NK-92 (cell line): ENCODE data around the gene ITGAE.
A peak's percentile ranks its signal among the peaks of the same experiment; 100 is the strongest.
"Not testable (repeated sequence)": the region's sequence is repeated elsewhere in the genome, so short reads cannot be mapped to it uniquely, and the experiment has no call there.

Experiments
- DNase-seq: peaks from one replicate; lab custom pipeline; 2025; ENCODE audit not compliant: unreplicated experiment; lab: John Stamatoyannopoulos, UW

The ITGAE gene

GRCh38 chr17:3796110-3796821 lies 4.7 kb downstream of the ITGAE start:
- DNase-seq = peak; percentile 24

GRCh38 chr17:3795390-3796102 lies 5.4 kb downstream of the ITGAE start:
- DNase-seq = no peak

GRCh38 chr17:3794557-3795389 lies 6.2 kb downstream of the ITGAE start:
- DNase-seq = no peak

GRCh38 chr17:3794152-3794551 lies 6.8 kb downstream of the ITGAE start:
- not testable (repeated sequence) for DNase-seq

- DNase-seq = not testable (repeated sequence)
These were observed 7.7 kb downstream of the ITGAE start for GRCh38 chr17:3793258-3793657.

- DNase-seq = no peak
These were observed 8.5 kb downstream of the ITGAE start for GRCh38 chr17:3792481-3792880.

- DNase-seq = no peak
These were observed 12.8 kb downstream of the ITGAE start for GRCh38 chr17:3788200-3788599.

- DNase-seq = not testable (repeated sequence)
These were observed 15.7 kb downstream of the ITGAE start for GRCh38 chr17:3785323-3785722.

GRCh38 chr17:3782751-3783150 lies 18.2 kb downstream of the ITGAE start:
- DNase-seq = no peak

GRCh38 chr17:3780986-3781385 lies 20.0 kb downstream of the ITGAE start:
- no peak for DNase-seq

- DNase-seq = no peak
These were observed 23.4 kb downstream of the ITGAE start for GRCh38 chr17:3777366-3778120.

GRCh38 chr17:3773966-3774365 lies 27.0 kb downstream of the ITGAE start:
- no peak for DNase-seq

- no peak for DNase-seq
These were observed 27.5 kb downstream of the ITGAE start for GRCh38 chr17:3773511-3773910.

- DNase-seq = no peak
These were observed 28.2 kb downstream of the ITGAE start for GRCh38 chr17:3772764-3773163.

- no peak for DNase-seq
These were observed 29.8 kb downstream of the ITGAE start for GRCh38 chr17:3771140-3771539.

- DNase-seq = no peak
These were observed 30.5 kb downstream of the ITGAE start for GRCh38 chr17:3770466-3770865.

- no peak for DNase-seq
These were observed 32.2 kb downstream of the ITGAE start for GRCh38 chr17:3768769-3769168.

GRCh38 chr17:3768341-3768740 lies 32.6 kb downstream of the ITGAE start:
- no peak for DNase-seq

- no peak for DNase-seq
These were observed 34.2 kb downstream of the ITGAE start for GRCh38 chr17:3766779-3767178.

- DNase-seq = no peak
These were observed 35.0 kb downstream of the ITGAE start for GRCh38 chr17:3765981-3766380.

- no peak for DNase-seq
These were observed 37.2 kb downstream of the ITGAE start for GRCh38 chr17:3763777-3764170.
